PFSK-1 (cell line): ENCODE data around the gene C16orf95.

Experiments used
- FOXP2 ChIP-seq: optimal IDR thresholded peaks from 2 replicates; pipeline ENCODE3; 2011; ENCODE audit warnings: borderline replicate concordance, control low read depth, inconsistent platforms; ENCODE audit not compliant: insufficient read depth; ENCODE audit errors: extremely low read length, extremely low read depth
- POLR2AphosphoS5 ChIP-seq: IDR thresholded peaks from 2 replicates; pipeline ENCODE4 v1.6.1; 2012; ENCODE audit warnings: low read depth, mild to moderate bottlenecking, control low read depth, low read length, moderate library complexity
- REST ChIP-seq, 2 experiments: IDR thresholded peaks; 2 replicates each; pipeline versions ENCODE4 v1.6.1 to v1.8.0; 2011 to 2012; ENCODE audit warnings: low read depth in 2 of 2, low read length in 2 of 2, control low read depth in 1 of 2, inconsistent platforms in 1 of 2, mild to moderate bottlenecking in 1 of 2, moderate library complexity in 1 of 2; ENCODE audit not compliant: insufficient read depth in 1 of 2
- SIN3A ChIP-seq: IDR thresholded peaks from 2 replicates; pipeline ENCODE4 v1.6.1; 2012; ENCODE audit warnings: mild to moderate bottlenecking, low read length, moderate library complexity, borderline replicate concordance; ENCODE audit not compliant: insufficient read depth
- TAF1 ChIP-seq: IDR thresholded peaks from 2 replicates; pipeline ENCODE4 v1.6.1; 2012; ENCODE audit warnings: low read length, control low read depth, borderline replicate concordance; ENCODE audit not compliant: insufficient read depth

The C16orf95 gene

GRCh38 chr16:87303962-87304521 lies 13.2 kb downstream of the C16orf95 start:
- TF ChIP-seq SIN3A: no peak
- TF ChIP-seq FOXP2: no peak
- no peak for TF ChIP-seq TAF1

- no peak for TF ChIP-seq FOXP2
These were observed 13.7 kb downstream of the C16orf95 start for GRCh38 chr16:87303431-87303930.

- TF ChIP-seq SIN3A (no peak), REST (IDR thresholded peaks at IDR 0.05; ENCODE audit: insufficient read depth in 1 of 2, low read depth in 2 of 2, low read length in 2 of 2) (no peak), POLR2AphosphoS5 (no peak), TAF1 (no peak), FOXP2 (no peak)
These were observed 18.2 kb downstream of the C16orf95 start for GRCh38 chr16:87298857-87299465.

GRCh38 chr16:87297918-87298631 lies 19.1 kb downstream of the C16orf95 start:
- TF ChIP-seq POLR2AphosphoS5 (no peak), FOXP2 (no peak), TAF1 (no peak), SIN3A (no peak), REST (IDR thresholded peaks at IDR 0.05; ENCODE audit: insufficient read depth in 1 of 2, low read depth in 2 of 2, low read length in 2 of 2) (no peak)

- TF ChIP-seq POLR2AphosphoS5 (no peak), REST (IDR thresholded peaks at IDR 0.05; ENCODE audit: insufficient read depth in 1 of 2, low read depth in 2 of 2, low read length in 2 of 2) (no peak), TAF1 (no peak), FOXP2 (no peak), SIN3A (no peak)
These were observed 19.8 kb downstream of the C16orf95 start for GRCh38 chr16:87297407-87297806.
